CD14-positive monocyte (primary cell): ENCODE measurements around the gene RPS6KL1. TPM values are rescaled to one million over a fixed set of nuclear protein-coding genes. Genes with fewer than 3 reads are reported as not detected.

Experiments
- DNase-seq, 3 donors: peaks; one replicate each; pipeline ENCODE4 v3.0.0-alpha.2; 2011 to 2022
- H2AFZ ChIP-seq: 2 replicates; pipeline ENCODE4 v1.6.0; 2012; ENCODE audit warnings: mild to moderate bottlenecking, low read depth, low read length, inconsistent platforms; ENCODE audit not compliant: insufficient read depth, poor library complexity, severe bottlenecking
- H3K27ac ChIP-seq, 2 donors: 1 replicate in 1 of 2; 2 replicates in 1 of 2; pipeline ENCODE4 v1.5.1; 2012 to 2013; ENCODE audit warnings: low read length in 2 of 2, control low read depth in 1 of 2, inconsistent platforms in 1 of 2, low read depth in 1 of 2, mild to moderate bottlenecking in 1 of 2
- H3K27me3 ChIP-seq, 2 donors: one replicate each; pipeline versions ENCODE4 v1.6.0 to v1.6.1; 2011 to 2013; ENCODE audit warnings: low read length in 2 of 2; ENCODE audit not compliant: control insufficient read depth in 2 of 2, insufficient read depth in 2 of 2
- H3K36me3 ChIP-seq, 2 donors: replicated peaks in 1 of 2; 1 replicate in 1 of 2; 2 replicates in 1 of 2; pipeline versions ENCODE4 v1.5.1 to v1.6.1; 2012 to 2013; ENCODE audit warnings: low read length in 2 of 2, control low read depth in 1 of 2, inconsistent platforms in 1 of 2, mild to moderate bottlenecking in 1 of 2; ENCODE audit not compliant: insufficient read depth in 2 of 2, control insufficient read depth in 1 of 2
- H3K4me1 ChIP-seq, 2 donors: 1 replicate in 1 of 2; 2 replicates in 1 of 2; pipeline versions ENCODE4 v1.5.1 to v1.6.1; 2012 to 2013; ENCODE audit warnings: low read length in 2 of 2, control low read depth in 1 of 2, inconsistent platforms in 1 of 2, mild to moderate bottlenecking in 1 of 2, moderate library complexity in 1 of 2; ENCODE audit not compliant: insufficient read depth in 2 of 2, control insufficient read depth in 1 of 2
- H3K4me2 ChIP-seq: replicated peaks from 2 replicates; pipeline ENCODE3; 2012; ENCODE audit warnings: low read length, moderate library complexity, mild to moderate bottlenecking; ENCODE audit not compliant: poor library complexity, severe bottlenecking; ENCODE audit errors: extremely low read depth
- H3K4me3 ChIP-seq, 3 experiments: fragments of 200-600 bp in 1 of 3; sonication (generic) in 1 of 3; replicated peaks in 1 of 3; 1 replicate in 2 of 3; 2 replicates in 1 of 3; pipeline ENCODE4 v1.5.1; 2011 to 2013; ENCODE audit warnings: low read length in 3 of 3, mild to moderate bottlenecking in 3 of 3, control low read depth in 2 of 3, low read depth in 2 of 3, inconsistent platforms in 1 of 3, moderate library complexity in 1 of 3
- H3K79me2 ChIP-seq: 2 replicates; pipeline ENCODE4 v1.6.0; 2012; ENCODE audit warnings: mild to moderate bottlenecking, control low read depth, inconsistent platforms, low read length, moderate library complexity; ENCODE audit not compliant: insufficient read depth
- H3K9ac ChIP-seq: 2 replicates; pipeline ENCODE4 v1.6.0; 2017; ENCODE audit warnings: low read length, mild to moderate bottlenecking; ENCODE audit not compliant: insufficient read depth, poor library complexity, severe bottlenecking
- H3K9me3 ChIP-seq, 2 donors: replicated peaks in 1 of 2; 1 replicate in 1 of 2; 2 replicates in 1 of 2; pipeline versions ENCODE4 v1.5.1 to v1.6.1; 2012 to 2013; ENCODE audit warnings: low read length in 2 of 2, control low read depth in 1 of 2; ENCODE audit not compliant: control insufficient read depth in 1 of 2, insufficient read depth in 1 of 2
- H4K20me1 ChIP-seq: 2 replicates; pipeline ENCODE4 v1.6.0; 2012; ENCODE audit warnings: mild to moderate bottlenecking, low read length, control low read depth, moderate library complexity; ENCODE audit not compliant: insufficient read depth
- H3K27ac Mint-ChIP-seq, 7 donors: one replicate each; pipeline ENCODE4 v1.8.0; 2020; ENCODE audit warnings: mild to moderate bottlenecking in 7 of 7, mixed read lengths in 7 of 7, moderate library complexity in 6 of 7, inconsistent platforms in 2 of 7
- H3K27me3 Mint-ChIP-seq, 3 donors: one replicate each; pipeline ENCODE4 v1.8.0; 2021 to 2022; ENCODE audit warnings: low read depth in 3 of 3, mild to moderate bottlenecking in 3 of 3, mixed read lengths in 3 of 3, moderate library complexity in 3 of 3, inconsistent platforms in 1 of 3
- H3K36me3 Mint-ChIP-seq, 2 donors: one replicate each; pipeline ENCODE4 v1.8.0; 2020; ENCODE audit warnings: mixed read lengths in 2 of 2, inconsistent platforms in 1 of 2, mild to moderate bottlenecking in 1 of 2
- H3K4me1 Mint-ChIP-seq: one replicate; pipeline ENCODE4 v1.8.0; 2020; ENCODE audit warnings: mild to moderate bottlenecking, mixed read lengths
- H3K4me3 Mint-ChIP-seq, 2 donors: one replicate each; pipeline ENCODE4 v1.8.0; 2020; ENCODE audit warnings: mild to moderate bottlenecking in 2 of 2, mixed read lengths in 2 of 2, moderate library complexity in 1 of 2
- H3K9me3 Mint-ChIP-seq, 7 donors: one replicate each; pipeline ENCODE4 v1.8.0; 2020 to 2022; ENCODE audit warnings: mixed read lengths in 7 of 7, mild to moderate bottlenecking in 6 of 7, moderate library complexity in 6 of 7, inconsistent platforms in 2 of 7
- CTCF ChIP-seq: fragments of 200-600 bp; IDR thresholded peaks from one replicate; pipeline ENCODE4 v1.8.0; 2022; ENCODE audit warnings: antibody characterized with exemption, mild to moderate bottlenecking
- WGBS: methylation state at CpG from one replicate; pipeline ENCODE4 v1.1.5; 2013; ENCODE audit warnings: missing lambda C conversion rate; ENCODE audit not compliant: insufficient coverage; 5-methylcytosine and 5-hydroxymethylcytosine counted together
- intact Hi-C, 2 donors: fragments of 100-400 bp; cut with micrococcal nuclease; formaldehyde crosslinking; loops; one replicate each; pipeline versions ENCODE4 v1.15.0 to v1.15.1; 2023
- polyA plus RNA-seq, 3 donors: library from polyadenylated mRNA; depleted of rRNA in 1 of 3; unstranded in 2 of 3; stranded (reverse) in 1 of 3; fragments of 300-500 nt in 2 of 3; fragments of >200 nt in 1 of 3; fragmentation: Illumina TruSeq in 2 of 3; gene quantifications; 1 replicate in 2 of 3; 2 replicates in 1 of 3; pipeline ENCODE4 v1.2.3, GENCODE V29; 2012 to 2021

RPS6KL1 gene
- polyA plus RNA-seq, 3 donors, result 0.13 TPM; not detected in 2

DNA sequence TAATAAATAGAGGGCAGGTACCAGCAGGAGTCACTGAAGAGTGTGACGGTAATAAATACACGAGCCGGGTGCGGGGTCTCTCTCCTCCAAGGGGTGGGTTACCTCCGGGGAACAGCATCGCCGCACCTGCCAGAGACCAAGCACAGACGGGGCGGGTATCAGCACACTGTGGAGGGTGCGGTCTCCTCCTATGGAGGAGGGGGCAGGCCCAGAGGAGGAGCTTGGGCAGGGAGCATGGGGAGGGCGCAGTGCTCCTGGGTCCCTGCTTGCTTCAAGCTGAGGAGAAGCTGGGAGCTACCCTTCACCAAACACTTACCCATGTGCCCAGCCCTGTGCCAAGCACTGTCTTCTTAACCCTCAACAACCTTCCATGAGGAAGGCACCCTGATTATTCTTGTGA lies 19.5 kb upstream of the RPS6KL1 start:
- Histone ChIP-seq H3K4me1 (peaks cover 56 to 60% of the 10 kb centered on the region in 2 donors), H2AFZ (peak overlapping the region; percentile 84), H3K36me3 (no peaks in the 10 kb centered on the region), H3K4me3 (peak overlapping the region in 1 of 3 experiments; percentile 42), H3K9me3 (no peaks in the 10 kb centered on the region), H4K20me1 (no peaks in the 10 kb centered on the region), H3K79me2 (no peaks in the 10 kb centered on the region), H3K4me2 (peak overlapping the region; percentile 69), H3K9ac (no peak overlapping the region), H3K27ac (peak overlapping the region; percentile 84 to 92), H3K27me3 (no peaks in the 10 kb centered on the region)
- peaks cover 1 to 8% (median 5%) of the 10 kb centered on the region in 3 donors for H3K27me3 Mint-ChIP-seq
- intact Hi-C loops, result loop anchor here in 1 of 2 donors (10.0 kb wide), 1 partner anchor 122 kb away; the partner anchor contains the start of genes ACYP1 and ZC2HC1C
- DNase-seq, result no peak
- H3K4me1 Mint-ChIP-seq, result peaks cover 64% of the 10 kb centered on the region
- peak overlapping the region; percentile 84 to 97 (median 96) for H3K27ac Mint-ChIP-seq
- 96% methylated on average over 8 of the region's 11 CpGs for WGBS
- H3K9me3 Mint-ChIP-seq, result peaks cover 0 to 5% (median 1%) of the 10 kb centered on the region in 7 donors
- TF ChIP-seq CTCF, result no peak
- H3K4me3 Mint-ChIP-seq, result peak overlapping the region in 1 of 2 donors; percentile 87
- no peaks in the 10 kb centered on the region for H3K36me3 Mint-ChIP-seq

GRCh38 chr14:74942181-74942580 lies 19.1 kb upstream of the RPS6KL1 start:
- DNase-seq, result no peak
- Mint-ChIP-seq H3K27ac (peak overlapping the region; percentile 94 to 97 (median 96)), H3K4me3 (peak overlapping the region; percentile 69 to 87), H3K4me1 (peaks cover 64% of the 10 kb centered on the region), H3K9me3 (peaks cover 0 to 5% (median 1%) of the 10 kb centered on the region in 7 donors), H3K27me3 (peaks cover 1 to 6% (median 5%) of the 10 kb centered on the region in 3 donors), H3K36me3 (no peaks in the 10 kb centered on the region)
- Histone ChIP-seq H3K27ac (peak overlapping the region; percentile 84 to 92), H3K9me3 (no peaks in the 10 kb centered on the region), H3K9ac (peak overlapping the region; percentile 41), H3K27me3 (no peaks in the 10 kb centered on the region), H3K4me3 (peak overlapping the region in 2 of 3 experiments; percentile 20 to 42), H4K20me1 (no peaks in the 10 kb centered on the region), H3K36me3 (no peaks in the 10 kb centered on the region), H3K79me2 (no peaks in the 10 kb centered on the region), H2AFZ (peak overlapping the region; percentile 84), H3K4me1 (peaks cover 56 to 60% of the 10 kb centered on the region in 2 donors), H3K4me2 (peak overlapping the region; percentile 69)
- 72% methylated on average over 3 of the region's 12 CpGs for WGBS
- intact Hi-C loops, result loop anchor here in 1 of 2 donors (10.0 kb wide), 1 partner anchor 123 kb away; the partner anchor contains the start of genes ACYP1 and ZC2HC1C
- TF ChIP-seq CTCF, result no peak
